Mucosa of gallbladder (tissue), 1 donor: ENCODE data around the gene ZNF761. TPM values are rescaled to one million over a fixed set of nuclear protein-coding genes. Genes with fewer than 3 reads are reported as not detected.
"Not testable (repeated sequence)": the region's sequence is repeated elsewhere in the genome, so short reads cannot be mapped to it uniquely, and the experiment has no call there.

Experiments
- DNase-seq: peaks from one replicate; pipeline ENCODE4 v3.0.0-alpha.2; 2020; ENCODE audit warnings: low spot score
- total RNA-seq: library from RNA; stranded (reverse); gene quantifications from one replicate; pipeline ENCODE4 v1.2.1, GENCODE V29; 2021
- donor health status: DM: no; HTN: no; CAD: no.

Gene ZNF761
- total RNA-seq = 43.7 TPM

DNA sequence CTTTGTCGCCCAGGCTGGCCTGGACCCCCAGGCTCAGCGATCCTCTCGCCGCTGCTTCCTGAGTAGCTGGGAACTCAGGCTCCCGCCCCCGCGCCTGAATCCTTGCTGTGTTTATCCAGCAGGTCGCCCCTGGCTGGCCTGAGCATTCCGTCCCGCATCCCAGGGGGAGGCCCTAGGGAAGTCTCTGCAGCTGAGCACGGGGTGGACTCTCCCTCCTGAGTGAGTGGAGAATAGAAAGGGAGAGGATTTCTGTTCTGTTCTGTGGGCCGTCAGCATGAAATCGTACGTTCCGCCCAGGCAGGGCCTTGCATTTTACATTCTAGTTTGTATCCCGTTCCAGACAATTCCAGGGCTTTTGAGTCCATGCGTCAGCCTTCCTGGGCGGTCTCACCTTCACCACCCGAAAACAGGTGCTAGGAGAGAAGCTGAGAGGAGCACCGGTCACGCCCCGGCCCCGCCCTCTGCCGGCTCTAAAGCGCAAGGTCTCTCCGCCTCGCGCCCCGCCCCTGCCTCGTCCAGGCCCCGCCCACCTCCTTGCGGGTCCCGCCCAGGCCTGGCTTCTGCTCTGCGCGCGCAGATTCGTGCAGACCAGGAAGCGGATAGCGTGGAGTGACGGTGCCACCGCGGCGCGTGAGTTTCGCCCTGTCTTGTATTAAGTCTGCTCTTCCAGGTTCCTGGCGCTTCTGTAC, at the start of gene ZNF761:
Gene ZNF761 (plus strand): TSS at position 586 of the 689 bp plus-strand sequence. CDS start 15,285 bp downstream, outside the sequence.
- peak; percentile 97 for DNase-seq

GRCh38 chr19:53388168-53388567, 43.6 kb upstream of the ZNF761 start:
- DNase-seq = no peak

- DNase-seq = no peak
Observed at GRCh38 chr19:53388904-53389303, 42.9 kb upstream of the ZNF761 start.

- DNase-seq = no peak
Observed at GRCh38 chr19:53389571-53389970, 42.2 kb upstream of the ZNF761 start.

DNA sequence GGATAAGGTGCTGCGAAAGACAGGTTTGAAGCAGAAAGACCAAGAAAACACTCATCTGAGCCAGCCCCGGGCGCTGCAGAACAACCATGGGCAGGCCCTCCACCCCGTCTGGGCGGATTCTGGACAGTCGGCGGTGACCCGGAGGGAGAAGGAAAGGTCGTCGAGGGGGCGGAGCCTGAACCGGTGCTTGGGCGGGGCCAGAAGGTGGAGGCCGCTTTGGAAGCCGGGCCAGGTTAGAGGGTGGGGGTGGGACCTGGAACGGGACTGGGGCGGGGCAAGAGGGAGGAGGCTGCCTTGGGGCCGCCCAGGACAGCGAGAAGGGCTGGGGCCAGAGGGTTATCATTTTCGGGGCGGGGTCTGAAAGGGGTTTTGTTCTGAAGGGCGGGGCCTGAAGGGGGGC, 41.8 kb upstream of the ZNF761 start:
- peak; percentile 21 for DNase-seq

GRCh38 chr19:53394522-53394973, 37.2 kb upstream of the ZNF761 start:
- peak; percentile 15 for DNase-seq

- DNase-seq = peak; percentile 96
Observed at GRCh38 chr19:53394974-53395839, 36.6 kb upstream of the ZNF761 start, which contains the start of gene ZNF765. Gene ZNF765, plus strand, starts transcription at chr19:53395149. Its CDS starts 2,867 bp downstream, at chr19:53398016.

DNA sequence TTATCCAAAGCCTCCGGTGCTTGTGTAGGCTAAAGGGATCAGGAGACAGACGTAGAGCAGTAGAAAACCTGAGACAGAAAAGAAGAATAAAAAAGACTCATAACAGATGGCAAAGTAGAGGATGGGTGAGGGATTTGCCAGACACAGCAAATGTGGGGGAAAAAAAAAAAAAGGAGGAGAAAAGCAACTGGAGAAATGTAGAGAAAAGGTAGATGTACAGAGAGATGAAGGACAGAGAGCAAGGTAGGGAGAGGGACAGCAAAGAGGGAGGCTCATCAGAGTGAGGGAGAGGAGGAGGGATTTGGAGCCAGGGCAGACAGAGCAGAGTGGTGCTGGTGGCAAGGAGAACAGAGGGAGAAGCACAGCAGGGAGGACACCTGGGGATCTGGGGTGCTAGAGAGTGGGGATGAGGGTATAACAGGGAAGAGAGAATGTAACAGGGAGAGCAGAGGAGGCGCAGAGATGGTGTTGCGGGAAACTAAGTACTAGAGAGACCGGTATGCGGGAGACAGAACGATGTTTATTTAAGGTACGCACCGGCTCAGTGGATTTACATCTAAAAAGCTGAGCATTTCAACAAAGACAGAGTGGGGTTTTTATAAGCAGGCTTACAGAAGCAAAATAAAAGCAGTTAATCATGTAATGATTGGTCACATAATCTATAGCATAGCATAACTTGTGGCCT, 35.8 kb upstream of the ZNF761 start:
- not testable (repeated sequence) for DNase-seq

DNA sequence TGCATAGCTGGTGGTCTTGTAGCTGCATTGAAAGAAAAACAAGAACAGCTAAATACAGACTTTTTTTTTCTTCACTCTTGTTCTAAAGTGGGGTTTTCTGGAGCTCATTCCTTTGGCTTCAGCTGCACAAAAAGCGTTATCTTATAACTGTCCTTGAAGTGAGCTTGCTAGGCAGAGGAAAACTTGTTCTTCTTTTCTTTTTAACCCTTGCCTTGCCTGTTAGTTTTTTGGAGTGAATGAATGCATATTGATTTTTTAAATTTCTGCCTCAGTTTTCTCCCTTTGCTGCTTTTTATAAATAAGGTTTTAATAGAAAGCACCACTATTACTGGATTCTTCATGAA, 35.3 kb upstream of the ZNF761 start:
- DNase-seq = no peak

- not testable (repeated sequence) for DNase-seq
Observed at GRCh38 chr19:53397918-53398317, 33.9 kb upstream of the ZNF761 start.

- DNase-seq = no peak
Observed at GRCh38 chr19:53409505-53410204, 22.1 kb upstream of the ZNF761 start.

GRCh38 chr19:53420520-53421315, 11.1 kb upstream of the ZNF761 start:
- DNase-seq = not testable (repeated sequence)

DNA sequence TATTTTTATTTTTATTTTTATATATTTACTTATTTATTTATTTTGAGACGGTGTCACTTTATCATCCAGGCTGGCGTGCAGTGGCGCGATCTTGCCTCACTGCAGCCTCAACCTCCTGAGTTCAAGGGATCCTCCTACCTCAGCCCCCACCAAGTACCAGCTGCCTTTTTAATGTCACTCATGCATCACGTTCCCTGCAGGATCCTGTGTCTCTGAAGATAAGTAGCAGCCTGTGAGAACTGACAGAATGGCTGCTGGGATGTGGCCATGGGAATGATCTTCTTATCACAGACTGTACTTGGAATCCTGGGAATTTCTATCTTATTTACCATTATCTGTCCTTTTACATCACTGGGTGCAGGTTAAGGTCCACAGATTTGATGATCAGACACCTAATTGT, 9.2 kb upstream of the ZNF761 start:
- no peak for DNase-seq

DNA sequence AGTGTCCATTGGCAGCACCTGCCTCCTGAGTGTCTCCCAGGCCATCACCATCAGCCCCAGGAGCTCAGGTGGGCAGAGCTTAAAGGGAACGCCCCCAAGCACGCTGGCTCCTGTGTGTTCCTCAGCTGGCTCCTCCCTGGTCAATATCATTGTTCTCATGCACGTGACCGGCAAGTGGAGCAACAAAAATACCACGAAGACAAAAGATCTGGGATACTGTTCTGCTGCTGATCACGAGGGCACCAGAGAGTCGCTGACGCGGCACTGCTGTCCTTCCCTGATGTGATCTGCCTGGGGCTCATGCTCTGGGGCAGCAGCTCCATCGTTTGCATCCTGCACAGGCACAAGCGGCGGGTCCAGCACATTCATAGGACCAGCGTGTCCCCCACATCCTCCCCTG, 8.7 kb upstream of the ZNF761 start:
- not testable (repeated sequence) for DNase-seq

- not testable (repeated sequence) for DNase-seq
Observed at GRCh38 chr19:53423680-53424079, 8.1 kb upstream of the ZNF761 start.

DNA sequence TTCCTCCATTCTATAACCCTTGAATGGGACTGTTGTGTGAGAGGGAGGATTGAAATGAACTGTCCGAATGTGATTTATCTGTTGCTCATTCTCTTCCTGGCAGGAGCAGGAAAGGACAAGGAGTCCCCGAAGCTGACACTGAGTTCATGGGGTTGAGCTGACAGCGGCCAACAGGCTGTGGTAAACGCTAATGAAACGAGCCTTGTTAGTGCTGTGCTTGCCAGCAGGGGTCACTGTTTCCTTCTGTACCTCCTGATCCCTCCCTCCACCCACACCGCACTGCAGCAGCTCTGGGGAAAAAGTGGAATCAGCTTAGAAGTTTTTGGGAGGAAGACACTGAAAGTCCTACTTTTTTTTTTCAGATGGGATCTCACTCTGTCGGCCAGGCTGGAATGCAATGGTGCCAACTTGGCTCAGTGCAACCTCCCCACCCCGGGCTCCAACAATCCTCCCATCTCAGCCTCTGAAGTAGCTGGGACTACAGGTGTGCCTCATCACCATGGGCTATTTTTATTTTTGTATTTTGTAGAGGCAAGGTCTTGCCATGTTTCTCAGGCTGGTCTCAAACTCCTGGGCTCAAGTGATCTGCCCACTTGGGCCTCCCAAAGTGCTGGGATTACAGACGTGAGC, 6.7 kb upstream of the ZNF761 start:
- DNase-seq = peak; percentile 82

GRCh38 chr19:53432088-53432661, 391 bp downstream of the ZNF761 start:
- no peak for DNase-seq

DNA sequence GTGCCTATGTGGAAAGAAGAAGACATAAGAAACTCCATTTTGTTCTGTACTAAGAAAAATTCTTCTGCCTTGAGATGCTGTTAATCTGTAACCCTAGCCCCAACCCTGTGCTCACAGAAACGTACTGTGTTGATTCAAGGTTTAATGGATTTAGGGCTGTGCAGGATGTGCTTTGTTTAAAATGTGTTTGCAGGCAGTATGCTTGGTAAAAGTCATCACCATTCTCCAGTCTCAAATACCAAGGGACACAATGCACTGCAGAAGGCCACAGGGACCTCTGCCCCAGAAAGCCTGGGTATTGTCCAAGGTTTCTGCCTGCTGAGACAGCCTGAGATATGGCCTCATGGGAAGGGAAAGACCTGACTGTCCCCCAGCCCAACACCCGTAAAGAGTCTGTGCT, 12.0 kb downstream of the ZNF761 start:
- DNase-seq = not testable (repeated sequence)

GRCh38 chr19:53447196-53447595, 15.4 kb downstream of the ZNF761 start:
- DNase-seq = not testable (repeated sequence)

DNA sequence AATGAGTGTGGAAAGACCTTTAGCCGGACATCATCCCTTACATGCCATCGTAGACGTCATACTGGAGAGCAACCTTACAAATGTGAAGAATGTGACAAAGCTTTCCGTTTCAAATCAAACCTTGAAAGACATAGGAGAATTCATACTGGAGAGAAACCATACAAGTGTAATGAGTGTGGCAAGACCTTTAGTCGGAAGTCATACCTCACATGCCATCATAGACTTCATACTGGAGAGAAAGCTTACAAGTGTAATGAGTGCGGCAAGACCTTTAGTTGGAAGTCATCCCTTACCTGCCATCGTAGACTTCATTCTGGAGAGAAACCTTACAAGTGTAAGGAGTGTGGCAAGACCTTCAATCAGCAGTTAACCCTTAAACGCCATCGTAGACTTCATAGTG, 24.0 kb downstream of the ZNF761 start:
- DNase-seq = no peak
